ENCODE data around the gene ZNF774. TPM values are rescaled to one million over a fixed set of nuclear protein-coding genes. Genes with fewer than 3 reads are reported as not detected.

Gene ZNF774
- total and polyA plus RNA-seq, 10 of the 15 experiments (the other 5 are each of a cell fraction or from before 2014, with no cell fraction given): 0.35 to 2.5 (median 1.7) TPM

- BruUV-seq (replicated peaks): no TSS peak
- DNase-seq (ENCODE audit: low read depth, low spot score): no peak
- SMC1A ChIA-PET (ENCODE audit: uncharacterized antibody, unreplicated experiment): interaction anchor here (0.8 to 1.7 kb wide), 6 partner anchors 13 to 100 kb away, joined by 3 to 7 read pairs (median 3); no protein-coding TSS in a partner anchor
- peaks cover 14% of the 10 kb centered on the region for H3K9me3 ChIP-seq (replicated peaks; ENCODE audit: control insufficient read depth, insufficient read depth, low read length)
- intact Hi-C loops (cut with micrococcal nuclease; ENCODE audit: unreplicated experiment): no loop called here
- H3K27me3 ChIP-seq (replicated peaks in 1 of 2; ENCODE audit: control insufficient read depth in 2 of 2, insufficient read depth in 2 of 2, low read length in 1 of 2): no peaks in the 10 kb centered on the region
- no peak for FAIRE-seq
- H3K4me2 ChIP-seq (ENCODE audit: control insufficient read depth, insufficient read depth): no peak overlapping the region
- in situ Hi-C loops (cut with MboI): no loop called here
- H4K20me1 ChIP-seq (ENCODE audit: control insufficient read depth, insufficient read depth): no peaks in the 10 kb centered on the region
- H3K4me3 ChIP-seq: no peak overlapping the region
- TF ChIP-seq SMARCA5 (IDR thresholded peaks at IDR 0.05) (no peak), ZNF24 (IDR thresholded peaks at IDR 0.05) (no peak), YBX1 (IDR thresholded peaks at IDR 0.05) (no peak), CHD4 (IDR thresholded peaks at IDR 0.05) (no peak), WRNIP1 (IDR thresholded peaks at IDR 0.05; ENCODE audit: borderline replicate concordance, low read depth, low read length) (no peak), IKZF1 (conservative IDR thresholded peaks at IDR 0.05) (no peak), MXI1 (IDR thresholded peaks at IDR 0.05; ENCODE audit: low read depth, low read length) (no peak), CHD2 (IDR thresholded peaks at IDR 0.05; ENCODE audit: borderline replicate concordance, low read depth, low read length) (no peak)
- no peaks in the 10 kb centered on the region for H3K36me3 ChIP-seq (ENCODE audit: control insufficient read depth in 2 of 2, insufficient read depth in 2 of 2, low read length in 1 of 2)
- no peak overlapping the region for H3K27ac ChIP-seq (ENCODE audit: control insufficient read depth, insufficient read depth)
- no peak overlapping the region for H3K9ac ChIP-seq (ENCODE audit: control insufficient read depth, insufficient read depth, low read length)
- no peak overlapping the region for H2AFZ ChIP-seq (ENCODE audit: control insufficient read depth, low read depth, low read length)
- no peaks in the 10 kb centered on the region for H3K79me2 ChIP-seq (ENCODE audit: control insufficient read depth, insufficient read depth, low read length)
- H3K4me1 ChIP-seq (ENCODE audit: control insufficient read depth, insufficient read depth, low read length): 0 out of 2 replicates have a peak, but pooled peaks cover under 1% of the 10 kb centered on the region
- CTCF ChIA-PET: interaction anchor here (0.5 to 2.2 kb wide), 6 partner anchors 10 to 90 kb away, joined by 3 to 8 read pairs (median 4); no protein-coding TSS in a partner anchor
- POLR2A ChIA-PET: interaction anchor here (0.5 kb wide), 1 partner anchor 403 kb away, joined by 7 read pairs; no protein-coding TSS in a partner anchor
- RAD21 ChIA-PET (ENCODE audit: unreplicated experiment): interaction anchor here (0.9 to 1.0 kb wide), 2 partner anchors 8 to 20 kb away, joined by 3 read pairs; no protein-coding TSS in a partner anchor
- ATAC-seq: no peak
These were observed 30.2 kb downstream of the ZNF774 start for GRCh38 chr15:90382320-90382719.

DNA sequence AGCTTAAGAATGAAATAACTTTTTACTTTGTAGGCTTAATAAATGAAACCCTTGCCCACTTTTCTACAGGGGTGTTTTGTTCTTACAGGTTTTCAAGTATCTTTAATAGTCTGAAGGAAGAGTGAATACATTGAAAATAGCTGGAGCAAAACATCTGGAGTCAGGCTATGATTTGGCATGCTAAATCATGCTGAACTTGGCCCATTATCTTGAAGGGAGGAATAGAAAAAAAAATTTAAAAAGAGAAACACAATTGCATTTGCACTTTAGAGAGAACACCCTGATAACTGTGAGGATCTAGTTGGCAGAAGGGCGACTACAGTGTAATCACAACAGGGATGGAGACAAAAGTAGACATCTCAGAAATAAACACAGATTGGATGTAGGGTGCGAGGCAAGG, 34.1 kb downstream of the ZNF774 start:
- BruUV-seq (replicated peaks): no TSS peak
- H3K4me2 ChIP-seq (ENCODE audit: control insufficient read depth, insufficient read depth): no peak overlapping the region
- ATAC-seq: no peak
- peaks cover 4% of the 10 kb centered on the region; the same call in 1 of the 2 replicates for H3K4me1 ChIP-seq (ENCODE audit: control insufficient read depth, insufficient read depth, low read length)
- no peaks in the 10 kb centered on the region for H4K20me1 ChIP-seq (ENCODE audit: control insufficient read depth, insufficient read depth)
- ChIA-PET RAD21 (ENCODE audit: unreplicated experiment) (no interaction called here), SMC1A (ENCODE audit: uncharacterized antibody, unreplicated experiment) (interaction anchor here (1.6 to 2.8 kb wide), 2 partner anchors 11 to 25 kb away, joined by 3 to 7 read pairs; no protein-coding TSS in a partner anchor), CTCF (interaction anchor here (0.7 to 1.0 kb wide), 3 partner anchors 10 to 96 kb away, joined by 3 read pairs; no protein-coding TSS in a partner anchor), POLR2A (interaction anchor here (0.6 to 0.9 kb wide), 3 partner anchors 21 to 114 kb away, joined by 3 to 4 read pairs (median 3); no protein-coding TSS in a partner anchor)
- H3K79me2 ChIP-seq (ENCODE audit: control insufficient read depth, insufficient read depth, low read length): peaks cover 30% of the 10 kb centered on the region
- H2AFZ ChIP-seq (ENCODE audit: control insufficient read depth, low read depth, low read length): no peak overlapping the region
- 65% methylated on average over 2 of the region's 2 CpGs for WGBS (ENCODE audit: insufficient coverage, insufficient replicate concordance, low lambda C conversion rate, missing lambda C conversion rate)
- no peak overlapping the region for H3K27ac ChIP-seq (ENCODE audit: control insufficient read depth, insufficient read depth)
- intact Hi-C loops (cut with micrococcal nuclease; ENCODE audit: unreplicated experiment): no loop called here
- H3K9me3 ChIP-seq (replicated peaks; ENCODE audit: control insufficient read depth, insufficient read depth, low read length): no peaks in the 10 kb centered on the region
- no peaks in the 10 kb centered on the region for H3K27me3 ChIP-seq (replicated peaks in 1 of 2; ENCODE audit: control insufficient read depth in 2 of 2, insufficient read depth in 2 of 2, low read length in 1 of 2)
- no peak for FAIRE-seq
- H3K36me3 ChIP-seq (ENCODE audit: control insufficient read depth in 2 of 2, insufficient read depth in 2 of 2, low read length in 1 of 2): peaks cover 0 to 4% of the 10 kb centered on the region in 2 experiments; a peak in 1 of 4 replicates
- no peak overlapping the region for H3K4me3 ChIP-seq
- no peak overlapping the region for H3K9ac ChIP-seq (ENCODE audit: control insufficient read depth, insufficient read depth, low read length)
- DNase-seq (ENCODE audit: low read depth, low spot score): no peak
- in situ Hi-C loops (cut with MboI): no loop called here
- no peak for TF ChIP-seq NFYA (IDR thresholded peaks at IDR 0.05; ENCODE audit: borderline replicate concordance, low read depth, low read length)
- no peak for TF ChIP-seq JUND (IDR thresholded peaks at IDR 0.05; ENCODE audit: low read depth, low read length)
- no peak for TF ChIP-seq RELA (IDR thresholded peaks at IDR 0.05; ENCODE audit: borderline replicate concordance, partially characterized antibody)
- no peak for TF ChIP-seq CTCF (IDR thresholded peaks at IDR 0.05 in 2 of 3, conservative IDR thresholded peaks at IDR 0.05 in 1 of 3; ENCODE audit: control insufficient read depth in 2 of 3, extremely low read depth in 1 of 3, insufficient read depth in 1 of 3, low read depth in 3 of 3, low read length in 3 of 3)
- no peak for TF ChIP-seq SP1 (IDR thresholded peaks at IDR 0.05; ENCODE audit: low read depth, low read length)
- TF ChIP-seq BRCA1 (IDR thresholded peaks at IDR 0.05; ENCODE audit: low read depth, low read length): no peak
- TF ChIP-seq NBN (IDR thresholded peaks at IDR 0.05): no peak
- no peak for TF ChIP-seq SMARCA5 (IDR thresholded peaks at IDR 0.05)
- TF ChIP-seq ZNF24 (IDR thresholded peaks at IDR 0.05): no peak
- no peak for TF ChIP-seq DPF2 (IDR thresholded peaks at IDR 0.05)
- no peak for TF ChIP-seq SMC3 (IDR thresholded peaks at IDR 0.05; ENCODE audit: borderline replicate concordance, low read length)
- TF ChIP-seq FOS (IDR thresholded peaks at IDR 0.05; ENCODE audit: borderline replicate concordance, extremely low read depth, insufficient read length): no peak
